Effector memory CD4-positive, alpha-beta T cell (primary cell): ENCODE data around the gene STAM.
"Not testable (repeated sequence)": the region's sequence is repeated elsewhere in the genome, so short reads cannot be mapped to it uniquely, and the experiment has no call there.

Source experiments
- DNase-seq, 3 donors: peaks; one replicate each; pipeline ENCODE4 v3.0.0-alpha.2; 2020
- H3K27ac ChIP-seq: 2 replicates; pipeline ENCODE4 v1.7.0; 2013; ENCODE audit warnings: mild to moderate bottlenecking, low read length, moderate library complexity; ENCODE audit not compliant: insufficient read depth, poor library complexity, severe bottlenecking
- H3K27me3 ChIP-seq: replicated peaks from 2 replicates; pipeline ENCODE4 v1.7.0; 2013; ENCODE audit warnings: mild to moderate bottlenecking, low read length; ENCODE audit not compliant: insufficient read depth, control insufficient read depth, poor library complexity, severe bottlenecking
- H3K36me3 ChIP-seq: 2 replicates; pipeline ENCODE4 v1.7.0; 2013; ENCODE audit warnings: mild to moderate bottlenecking, low read length, moderate library complexity; ENCODE audit not compliant: control insufficient read depth, insufficient read depth
- H3K4me1 ChIP-seq: 2 replicates; pipeline ENCODE4 v1.7.0; 2013; ENCODE audit warnings: low read length, mild to moderate bottlenecking; ENCODE audit not compliant: control insufficient read depth, insufficient read depth, poor library complexity, severe bottlenecking
- H3K4me3 ChIP-seq: 2 replicates; pipeline ENCODE4 v1.7.0; 2013; ENCODE audit warnings: low read length, low read depth, mild to moderate bottlenecking; ENCODE audit not compliant: insufficient read depth, poor library complexity, severe bottlenecking
- H3K9me3 ChIP-seq: 2 replicates; pipeline ENCODE4 v1.7.0; 2013; ENCODE audit warnings: mild to moderate bottlenecking, low read length, moderate library complexity; ENCODE audit not compliant: control insufficient read depth

The STAM gene

GRCh38 chr10:17713758-17714157 lies 69.8 kb downstream of the STAM start:
- Histone ChIP-seq H3K36me3 (peaks cover 51% of the 10 kb centered on the region), H3K4me1 (no peaks in the 10 kb centered on the region), H3K27ac (no peak overlapping the region), H3K4me3 (no peak overlapping the region), H3K27me3 (no peaks in the 10 kb centered on the region), H3K9me3 (no peaks in the 10 kb centered on the region)
- no peak for DNase-seq

DNA sequence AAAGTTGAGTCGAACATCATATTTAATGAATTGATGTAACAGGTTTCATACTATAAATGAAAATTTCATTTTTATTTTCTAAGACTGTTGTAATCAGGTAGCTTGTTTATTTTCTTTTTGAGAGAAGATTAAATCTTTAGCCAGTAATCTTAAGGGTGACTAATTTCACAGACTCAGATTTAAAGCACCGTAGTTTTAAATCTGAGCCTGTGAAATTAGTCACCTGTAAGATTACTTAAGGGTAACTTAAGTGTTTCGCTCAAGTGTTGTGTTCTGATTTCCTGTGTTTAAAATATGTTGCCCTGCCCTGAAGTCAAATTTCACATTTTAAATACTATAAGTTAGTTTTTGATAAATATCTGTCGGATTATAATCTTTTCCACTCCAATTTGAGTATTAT lies 72.2 kb downstream of the STAM start:
- Histone ChIP-seq H3K4me3 (no peak overlapping the region), H3K9me3 (no peaks in the 10 kb centered on the region), H3K4me1 (no peaks in the 10 kb centered on the region), H3K36me3 (peaks cover 34% of the 10 kb centered on the region), H3K27ac (no peak overlapping the region), H3K27me3 (no peaks in the 10 kb centered on the region)
- no peak for DNase-seq

DNA sequence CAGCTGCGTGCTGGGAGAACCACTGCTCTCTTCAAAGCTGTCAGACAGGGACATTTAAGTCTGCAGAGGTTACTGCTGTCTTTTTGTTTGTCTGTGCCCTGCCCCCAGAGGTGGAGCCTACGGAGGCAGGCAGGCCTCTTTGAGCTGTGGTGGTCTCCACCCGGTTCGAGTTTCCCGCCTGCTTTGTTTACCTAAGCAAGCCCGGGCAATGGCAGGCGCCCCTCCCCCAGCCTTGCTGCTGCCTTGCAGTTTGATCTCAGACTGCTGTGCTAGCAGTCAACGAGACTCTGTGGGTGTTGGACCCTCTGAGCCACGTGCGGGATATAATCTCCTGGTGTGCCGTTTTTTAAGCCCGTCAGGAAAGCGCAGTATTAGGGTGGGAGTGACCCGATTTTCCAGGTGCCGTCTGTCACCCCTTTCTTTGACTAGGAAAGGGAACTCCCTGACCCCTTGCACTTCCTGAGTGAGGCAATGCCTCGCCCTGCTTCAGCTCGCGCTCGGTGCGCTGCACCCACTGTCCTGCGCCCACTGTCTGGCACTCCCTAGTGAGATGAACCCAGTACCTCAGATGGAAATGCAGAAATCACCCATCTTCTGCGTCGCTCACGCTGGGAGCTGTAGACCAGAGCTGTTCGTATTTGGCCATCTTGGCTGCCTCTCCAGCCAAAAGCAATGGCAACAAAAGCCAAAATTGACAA lies 78.5 kb downstream of the STAM start:
- not testable (repeated sequence) for H3K4me3 ChIP-seq, H3K4me1 ChIP-seq, H3K36me3 ChIP-seq

GRCh38 chr10:17725703-17726102 lies 81.8 kb downstream of the STAM start:
- no peak for DNase-seq
- no peaks in the 10 kb centered on the region for H3K4me1 ChIP-seq
- H3K36me3 ChIP-seq: no peaks in the 10 kb centered on the region
- no peaks in the 10 kb centered on the region for H3K27me3 ChIP-seq
- H3K27ac ChIP-seq: no peak overlapping the region
- H3K9me3 ChIP-seq: no peaks in the 10 kb centered on the region
- no peak overlapping the region for H3K4me3 ChIP-seq

More for the DNA sequence above, 78.5 kb downstream of the STAM start:
- not testable (repeated sequence) for H3K27ac ChIP-seq, H3K27me3 ChIP-seq, DNase-seq, H3K9me3 ChIP-seq

GRCh38 chr10:17729630-17730029 lies 85.7 kb downstream of the STAM start:
- no peaks in the 10 kb centered on the region for H3K4me1 ChIP-seq
- no peaks in the 10 kb centered on the region for H3K36me3 ChIP-seq
- H3K9me3 ChIP-seq: no peaks in the 10 kb centered on the region
- DNase-seq: no peak
- H3K27ac ChIP-seq: no peak overlapping the region
- no peak overlapping the region for H3K4me3 ChIP-seq
- no peaks in the 10 kb centered on the region for H3K27me3 ChIP-seq

- no peak for DNase-seq
- no peak overlapping the region for H3K4me3 ChIP-seq
- H3K27ac ChIP-seq: no peak overlapping the region
- no peaks in the 10 kb centered on the region for H3K4me1 ChIP-seq
- no peaks in the 10 kb centered on the region for H3K9me3 ChIP-seq
- no peaks in the 10 kb centered on the region for H3K27me3 ChIP-seq
- H3K36me3 ChIP-seq: no peaks in the 10 kb centered on the region
Measured at GRCh38 chr10:17730667-17731066, 86.7 kb downstream of the STAM start.

GRCh38 chr10:17731331-17732020 lies 87.5 kb downstream of the STAM start:
- H3K27me3 ChIP-seq: no peaks in the 10 kb centered on the region
- H3K27ac ChIP-seq: no peak overlapping the region
- H3K9me3 ChIP-seq: no peaks in the 10 kb centered on the region
- no peak overlapping the region for H3K4me3 ChIP-seq
- no peaks in the 10 kb centered on the region for H3K36me3 ChIP-seq
- DNase-seq: no peak
- no peaks in the 10 kb centered on the region for H3K4me1 ChIP-seq

- Histone ChIP-seq H3K4me3 (no peak overlapping the region), H3K27ac (no peak overlapping the region), H3K4me1 (no peaks in the 10 kb centered on the region), H3K9me3 (no peaks in the 10 kb centered on the region), H3K27me3 (no peaks in the 10 kb centered on the region), H3K36me3 (no peaks in the 10 kb centered on the region)
- DNase-seq: no peak
Measured at GRCh38 chr10:17733620-17734019, 89.7 kb downstream of the STAM start.

GRCh38 chr10:17734432-17735080 lies 90.6 kb downstream of the STAM start:
- DNase-seq: no peak
- no peaks in the 10 kb centered on the region for H3K9me3 ChIP-seq
- H3K36me3 ChIP-seq: no peaks in the 10 kb centered on the region
- no peak overlapping the region for H3K27ac ChIP-seq
- no peaks in the 10 kb centered on the region for H3K27me3 ChIP-seq
- H3K4me3 ChIP-seq: no peak overlapping the region
- H3K4me1 ChIP-seq: no peaks in the 10 kb centered on the region
